Upper lobe of left lung (tissue), 4 donors: ENCODE measurements around the gene SNAI3.

Experiments used
- CTCF ChIP-seq, 6 experiments: fragments of 450-650 bp in 4 of 6; fragments of 200-600 bp in 2 of 6; sonication (generic) in 2 of 6; IDR thresholded peaks; one replicate each; pipeline ENCODE4 v1.5.1; 2016 to 2019; ENCODE audit warnings: antibody characterized with exemption in 6 of 6
- EP300 ChIP-seq, 4 donors: sonication (generic); formaldehyde crosslinking; IDR thresholded peaks; one replicate each; pipeline ENCODE4 v1.5.1; 2017; ENCODE audit warnings: antibody characterized with exemption in 4 of 4, control low read depth in 2 of 4
- POLR2A ChIP-seq, 4 donors: fragments of 450-650 bp; IDR thresholded peaks; one replicate each; pipeline ENCODE4 v1.5.1; 2016 to 2017; ENCODE audit warnings: antibody characterized with exemption in 4 of 4, mild to moderate bottlenecking in 2 of 4

- TF ChIP-seq CTCF (IDR thresholded peaks at IDR 0.05) = no peak
- no peak for TF ChIP-seq EP300 (IDR thresholded peaks at IDR 0.05)
- TF ChIP-seq POLR2A (IDR thresholded peaks at IDR 0.05) = no peak
These were observed 21.2 kb downstream of the SNAI3 start for GRCh38 chr16:88665148-88665547.
